Measurements from ENCODE around the gene C1orf167.

Gene C1orf167

DNA sequence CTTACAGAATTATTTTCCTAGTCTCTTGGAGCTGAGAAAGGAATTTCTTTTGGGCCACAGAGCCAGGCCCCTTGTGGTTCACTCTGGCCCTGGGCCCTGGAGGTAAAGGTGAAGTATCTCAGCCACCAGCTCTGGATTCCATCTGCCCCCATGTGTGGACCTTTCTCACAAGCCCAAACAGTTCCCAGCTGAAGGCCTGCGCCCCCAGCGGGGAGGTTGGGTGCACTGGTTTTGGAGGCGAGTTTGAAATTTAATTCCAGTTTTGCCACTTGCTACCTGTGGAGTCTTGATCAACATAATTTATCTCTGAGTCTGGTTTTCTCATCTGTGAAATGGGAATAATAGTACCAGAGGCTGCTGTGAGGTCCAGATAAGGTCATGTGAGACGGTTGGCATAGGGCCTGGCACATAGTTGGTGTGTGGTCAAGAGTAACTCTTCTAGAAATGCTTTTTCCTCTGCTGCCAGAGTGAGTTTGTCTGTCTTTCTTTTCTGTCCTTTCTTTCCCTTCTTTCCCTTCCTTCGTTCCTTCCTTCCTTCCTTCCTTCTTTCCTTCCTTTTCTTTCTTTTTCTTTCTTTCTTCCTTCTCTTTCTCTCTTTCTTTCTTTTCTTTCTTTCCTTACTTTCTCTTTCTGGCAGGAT is 20.0 kb upstream of the C1orf167 start:
- Histone ChIP-seq H2AFZ (ENCODE audit: low read depth, low read length) (no peak overlapping the region), H3K4me3 (ENCODE audit: low read length) (no peak overlapping the region), H3K27me3 (ENCODE audit: insufficient read depth, low read length) (no peaks in the 10 kb centered on the region), H3K4me1 (ENCODE audit: insufficient read depth, low read length) (peaks cover 5% of the 10 kb centered on the region), H3K36me3 (ENCODE audit: insufficient read depth, low read length) (peaks cover 7% of the 10 kb centered on the region), H3K9me3 (ENCODE audit: low read length) (no peaks in the 10 kb centered on the region)

DNA sequence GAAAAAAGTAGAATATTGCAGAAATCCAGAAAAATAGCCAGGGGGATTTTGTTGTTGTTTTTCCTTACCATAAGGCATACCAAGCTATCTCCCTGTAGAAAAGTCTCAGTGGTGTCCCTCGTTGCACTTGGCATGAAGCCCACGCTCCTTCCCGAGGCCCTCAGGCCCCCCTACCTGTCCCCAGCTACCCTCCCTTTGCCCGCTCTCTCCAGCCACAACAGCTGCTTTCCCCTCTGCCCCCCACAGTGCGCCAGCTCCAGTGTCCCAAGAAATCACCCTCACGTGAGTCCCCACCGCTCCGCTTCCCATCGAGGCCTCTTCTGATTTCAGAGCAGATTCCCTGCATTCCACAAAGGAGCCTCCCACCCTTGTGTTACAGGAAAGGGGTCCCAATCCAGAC is 17.7 kb upstream of the C1orf167 start:
- peaks cover 21% of the 10 kb centered on the region for H3K36me3 ChIP-seq (ENCODE audit: insufficient read depth, low read length)
- H3K27me3 ChIP-seq (ENCODE audit: insufficient read depth, low read length), result no peaks in the 10 kb centered on the region
- no peak overlapping the region for H2AFZ ChIP-seq (ENCODE audit: low read depth, low read length)
- H3K4me1 ChIP-seq (ENCODE audit: insufficient read depth, low read length), result no peaks in the 10 kb centered on the region
- no peaks in the 10 kb centered on the region for H3K9me3 ChIP-seq (ENCODE audit: low read length)
- H3K4me3 ChIP-seq (ENCODE audit: low read length), result no peak overlapping the region

DNA sequence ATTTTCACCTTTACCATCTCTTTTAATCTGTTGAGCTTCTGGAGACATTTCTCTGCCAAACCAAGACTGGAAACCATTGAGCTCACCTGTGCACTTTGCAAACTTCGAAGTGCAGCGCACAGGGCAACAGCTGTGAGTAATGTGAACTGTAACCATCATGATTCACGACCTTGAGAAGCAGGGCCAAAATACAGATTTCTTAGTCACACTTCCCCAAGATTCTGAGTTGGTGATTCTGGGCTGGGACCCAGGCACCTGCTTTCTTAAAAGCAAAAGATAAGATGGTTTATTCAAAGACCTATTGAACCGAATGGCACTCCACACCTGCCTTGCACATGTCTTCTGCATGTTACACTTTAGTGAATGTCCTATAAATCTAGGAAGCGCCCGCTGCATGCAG is 15.9 kb upstream of the C1orf167 start:
- Histone ChIP-seq H3K4me1 (ENCODE audit: insufficient read depth, low read length) (no peaks in the 10 kb centered on the region), H2AFZ (ENCODE audit: low read depth, low read length) (no peak overlapping the region), H3K27me3 (ENCODE audit: insufficient read depth, low read length) (no peaks in the 10 kb centered on the region), H3K4me3 (ENCODE audit: low read length) (no peak overlapping the region), H3K9me3 (ENCODE audit: low read length) (no peaks in the 10 kb centered on the region), H3K36me3 (ENCODE audit: insufficient read depth, low read length) (peaks cover 29% of the 10 kb centered on the region)

DNA sequence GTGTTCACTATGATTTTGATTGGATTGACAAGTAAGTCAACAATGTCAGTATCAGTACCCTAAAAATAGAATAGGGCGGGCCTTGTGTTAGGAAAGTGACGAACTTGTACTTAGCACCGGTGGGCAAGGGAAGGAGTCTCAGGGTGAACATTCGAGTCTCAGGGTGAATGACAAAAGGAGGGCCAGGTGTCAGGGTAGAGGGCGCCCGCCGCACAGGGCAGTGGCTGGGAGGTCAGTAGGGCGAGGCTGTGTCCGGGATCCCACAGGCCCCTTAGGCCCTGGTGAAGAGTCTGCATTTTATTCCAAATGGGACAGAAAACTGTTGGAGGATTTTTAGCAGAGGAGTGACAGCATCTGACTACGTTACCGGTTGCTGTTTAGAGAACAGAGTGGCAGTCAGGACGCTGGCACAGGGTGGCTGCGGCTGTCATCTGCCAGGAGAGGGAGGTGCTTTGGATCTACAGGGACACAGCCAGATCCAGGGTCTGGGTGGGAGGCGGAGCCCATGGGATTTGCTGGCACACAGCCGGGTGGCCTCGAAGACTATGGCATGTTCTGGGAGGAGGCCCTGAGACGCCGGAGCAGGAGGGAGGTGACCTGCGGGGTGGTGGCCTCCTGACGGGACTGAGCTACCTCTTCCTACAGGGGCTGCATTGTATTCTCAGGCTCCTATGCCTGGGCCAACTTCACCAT is 15.1 kb upstream of the C1orf167 start:
- Histone ChIP-seq H3K9me3 (ENCODE audit: low read length) (no peaks in the 10 kb centered on the region), H3K36me3 (ENCODE audit: insufficient read depth, low read length) (peaks cover 29% of the 10 kb centered on the region), H3K4me3 (ENCODE audit: low read length) (no peak overlapping the region), H3K27me3 (ENCODE audit: insufficient read depth, low read length) (no peaks in the 10 kb centered on the region), H3K4me1 (ENCODE audit: insufficient read depth, low read length) (peaks cover under 1% of the 10 kb centered on the region), H2AFZ (ENCODE audit: low read depth, low read length) (no peak overlapping the region)

DNA sequence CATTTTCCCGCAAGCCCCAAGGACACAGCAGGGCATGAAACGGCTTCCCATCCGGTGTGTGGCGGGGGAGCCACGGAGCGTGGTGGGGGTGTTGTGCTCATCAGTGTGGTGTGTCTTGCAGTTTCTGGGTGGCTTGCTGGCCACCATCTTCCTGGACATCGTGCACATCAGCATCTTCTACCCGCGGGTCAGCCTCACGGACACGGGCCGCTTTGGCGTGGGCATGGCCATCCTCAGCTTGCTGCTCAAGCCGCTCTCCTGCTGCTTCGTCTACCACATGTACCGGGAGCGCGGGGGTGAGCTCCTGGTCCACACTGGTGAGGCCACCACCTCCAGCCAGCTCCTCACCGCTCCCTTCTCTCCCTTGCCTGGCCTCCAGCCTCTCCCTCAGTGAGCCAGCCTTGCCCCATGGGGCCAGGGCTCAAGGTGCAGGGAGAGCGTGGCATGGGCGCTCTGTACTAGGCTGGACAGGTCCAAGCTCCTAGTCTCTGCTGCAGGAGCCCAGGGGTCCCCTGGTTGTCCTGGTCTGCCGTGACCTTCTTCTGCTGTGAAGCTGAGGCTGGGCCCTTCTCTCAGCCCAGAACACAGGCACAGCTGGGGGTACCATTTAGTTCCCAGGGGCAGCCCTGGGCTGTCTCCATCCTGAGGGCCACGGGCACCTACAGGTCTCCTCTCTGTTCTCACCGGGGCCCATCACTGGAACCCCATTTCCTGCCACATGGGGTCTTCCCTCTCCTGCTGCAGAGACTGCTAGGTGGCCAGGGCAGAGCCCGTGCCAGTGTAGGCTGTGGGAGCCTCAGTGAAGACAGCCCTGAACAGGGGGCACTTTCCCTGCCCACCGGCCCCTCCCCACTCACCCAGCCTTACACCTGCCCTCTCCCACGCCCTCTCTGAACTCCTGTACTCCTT is 13.4 kb upstream of the C1orf167 start:
- H3K4me1 ChIP-seq (ENCODE audit: insufficient read depth, low read length), result peaks cover 8% of the 10 kb centered on the region
- H2AFZ ChIP-seq (ENCODE audit: low read depth, low read length), result no peak overlapping the region
- H3K36me3 ChIP-seq (ENCODE audit: insufficient read depth, low read length), result peaks cover 29% of the 10 kb centered on the region
- H3K4me3 ChIP-seq (ENCODE audit: low read length), result no peak overlapping the region
- H3K27me3 ChIP-seq (ENCODE audit: insufficient read depth, low read length), result no peaks in the 10 kb centered on the region
- no peaks in the 10 kb centered on the region for H3K9me3 ChIP-seq (ENCODE audit: low read length)

DNA sequence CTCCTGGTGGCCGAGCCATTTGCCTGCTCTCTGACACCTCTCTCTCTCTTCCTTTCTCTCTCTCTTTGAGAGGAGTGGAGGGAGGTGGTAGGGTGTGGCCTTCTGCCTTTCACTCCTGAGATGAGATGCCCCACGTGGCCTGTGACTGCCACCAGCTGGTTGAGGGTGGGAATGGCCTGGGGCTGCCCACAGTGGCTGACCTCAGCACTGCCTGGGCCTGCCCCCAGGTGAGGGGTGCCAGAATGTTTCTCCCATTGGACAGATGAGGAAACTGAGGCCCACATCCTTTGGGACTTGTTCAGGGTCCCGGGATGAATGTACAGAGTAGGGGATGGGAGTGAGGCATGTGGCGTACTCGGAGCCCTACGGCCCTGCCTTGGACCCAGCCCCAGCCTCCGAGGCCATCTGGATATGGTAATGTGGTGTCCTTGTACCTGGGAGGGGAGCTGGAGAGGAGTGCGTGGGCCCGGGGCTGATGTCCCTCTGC is 12.7 kb upstream of the C1orf167 start:
- Histone ChIP-seq H3K36me3 (ENCODE audit: insufficient read depth, low read length) (peaks cover 29% of the 10 kb centered on the region), H2AFZ (ENCODE audit: low read depth, low read length) (no peak overlapping the region), H3K27me3 (ENCODE audit: insufficient read depth, low read length) (no peaks in the 10 kb centered on the region), H3K4me3 (ENCODE audit: low read length) (no peak overlapping the region), H3K4me1 (ENCODE audit: insufficient read depth, low read length) (peaks cover 8% of the 10 kb centered on the region), H3K9me3 (ENCODE audit: low read length) (no peaks in the 10 kb centered on the region)

DNA sequence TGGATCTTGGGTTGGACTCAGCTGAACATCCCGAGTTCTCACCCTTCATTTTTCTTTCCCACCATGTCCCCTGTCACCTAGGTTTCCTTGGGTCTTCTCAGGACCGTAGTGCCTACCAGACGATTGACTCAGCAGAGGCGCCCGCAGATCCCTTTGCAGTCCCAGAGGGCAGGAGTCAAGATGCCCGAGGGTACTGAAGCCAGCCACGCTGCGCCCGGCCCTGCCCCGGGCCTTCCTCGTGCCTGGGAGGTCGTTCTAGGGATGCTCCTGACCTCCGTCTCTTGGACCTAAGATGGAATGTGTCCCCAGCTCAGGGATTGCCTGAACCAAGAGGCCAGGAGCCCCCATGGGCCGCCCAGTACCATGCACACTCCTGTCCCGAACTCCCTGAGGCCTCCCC is 12.0 kb upstream of the C1orf167 start:
- Histone ChIP-seq H3K4me1 (ENCODE audit: insufficient read depth, low read length) (peaks cover 8% of the 10 kb centered on the region), H3K9me3 (ENCODE audit: low read length) (no peaks in the 10 kb centered on the region), H2AFZ (ENCODE audit: low read depth, low read length) (no peak overlapping the region), H3K36me3 (ENCODE audit: insufficient read depth, low read length) (peaks cover 29% of the 10 kb centered on the region), H3K27me3 (ENCODE audit: insufficient read depth, low read length) (no peaks in the 10 kb centered on the region), H3K4me3 (ENCODE audit: low read length) (no peak overlapping the region)

DNA sequence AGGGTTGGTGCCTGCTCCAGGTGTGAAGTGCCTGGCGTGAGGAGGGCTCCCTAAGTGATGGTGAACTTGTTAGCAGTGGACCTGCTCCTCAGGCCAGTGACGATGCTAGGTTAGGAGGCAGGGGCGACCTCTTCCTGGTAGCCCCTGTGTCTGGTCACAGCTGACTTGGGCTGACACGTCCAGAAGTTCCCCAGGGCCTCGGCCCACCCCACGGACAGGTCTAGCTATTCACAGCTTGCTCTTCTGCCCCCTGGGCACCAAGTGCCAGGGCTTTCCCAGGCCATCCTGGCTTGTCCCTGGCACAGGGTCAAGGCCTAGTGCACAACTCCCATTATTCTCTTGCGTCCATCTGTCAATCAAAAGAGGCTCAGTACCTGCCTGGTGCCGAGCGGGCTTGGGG is 10.9 kb upstream of the C1orf167 start:
- no peaks in the 10 kb centered on the region for H3K27me3 ChIP-seq (ENCODE audit: insufficient read depth, low read length)
- peaks cover 26% of the 10 kb centered on the region for H3K36me3 ChIP-seq (ENCODE audit: insufficient read depth, low read length)
- H3K9me3 ChIP-seq (ENCODE audit: low read length), result no peaks in the 10 kb centered on the region
- H3K4me1 ChIP-seq (ENCODE audit: insufficient read depth, low read length), result peaks cover 8% of the 10 kb centered on the region
- no peak overlapping the region for H3K4me3 ChIP-seq (ENCODE audit: low read length)
- no peak overlapping the region for H2AFZ ChIP-seq (ENCODE audit: low read depth, low read length)

DNA sequence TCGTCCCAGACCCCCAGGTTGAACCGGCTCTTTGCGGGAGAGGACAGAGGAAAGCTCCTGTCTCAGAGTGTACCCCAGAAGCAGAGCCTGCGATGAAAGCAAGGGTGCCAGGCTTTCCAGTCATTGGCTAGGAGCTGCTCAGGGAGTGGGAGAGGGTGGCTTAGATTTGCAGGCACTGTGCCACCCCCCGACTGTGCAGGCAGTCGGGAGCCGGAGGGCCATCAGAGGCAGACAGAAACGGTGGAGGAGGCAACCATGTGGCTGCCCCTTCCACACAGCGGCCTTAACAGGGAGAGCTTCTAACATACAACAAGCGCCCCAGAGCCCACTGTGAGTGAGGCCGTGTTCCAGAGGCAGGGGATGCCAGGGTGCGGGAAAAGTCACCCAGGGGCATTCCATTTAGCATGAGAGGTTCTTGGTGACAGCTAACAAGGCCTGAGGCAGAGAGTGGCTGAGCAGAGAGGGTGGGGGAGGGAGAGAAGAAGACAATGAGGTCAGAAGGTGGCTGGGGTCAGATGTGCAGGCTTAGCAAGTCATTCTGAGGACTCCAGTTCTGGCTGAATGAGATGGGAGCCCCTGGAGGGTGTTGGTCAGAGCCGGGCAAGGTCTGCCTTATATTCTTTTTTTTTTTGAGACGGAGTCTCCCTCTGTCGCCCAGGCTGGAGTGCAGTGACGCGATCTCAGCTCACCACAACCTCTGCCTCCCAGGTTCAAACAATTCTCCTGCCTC is 9.5 kb upstream of the C1orf167 start:
- Histone ChIP-seq H3K4me1 (ENCODE audit: insufficient read depth, low read length) (peaks cover 8% of the 10 kb centered on the region), H2AFZ (ENCODE audit: low read depth, low read length) (no peak overlapping the region), H3K36me3 (ENCODE audit: insufficient read depth, low read length) (peaks cover 19% of the 10 kb centered on the region), H3K9me3 (ENCODE audit: low read length) (no peaks in the 10 kb centered on the region), H3K4me3 (ENCODE audit: low read length) (no peak overlapping the region), H3K27me3 (ENCODE audit: insufficient read depth, low read length) (no peaks in the 10 kb centered on the region)

DNA sequence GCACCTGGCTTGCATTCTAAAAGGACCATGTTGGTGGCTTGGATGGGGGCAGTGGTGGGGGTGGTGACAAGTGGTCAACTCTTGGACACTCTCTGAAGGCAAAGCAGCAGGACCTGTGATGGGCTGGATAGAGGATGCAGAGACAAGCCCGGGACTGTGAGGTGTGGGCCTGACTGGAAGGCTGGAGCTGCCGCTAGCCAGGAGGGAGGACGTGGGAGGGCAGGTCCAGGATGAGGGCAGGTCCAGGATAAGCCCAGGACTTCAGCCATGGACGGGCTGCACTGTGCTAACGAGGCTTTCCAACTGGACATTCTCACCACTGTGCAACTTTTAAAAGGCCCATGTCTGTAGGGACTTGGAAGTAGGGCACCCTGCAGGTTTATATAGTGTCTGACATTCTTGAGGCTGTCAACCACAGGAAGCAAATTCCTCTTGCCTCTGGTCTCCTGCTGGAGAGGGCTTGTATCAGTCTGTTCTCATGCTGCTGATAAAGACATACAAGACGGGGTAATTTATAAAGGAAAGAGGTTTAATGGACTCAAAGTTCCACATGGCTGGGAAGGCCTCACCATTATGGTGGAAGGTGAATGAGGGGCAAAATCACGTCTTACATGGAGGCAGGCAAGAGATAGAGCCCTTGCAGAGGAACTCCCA is 8.3 kb upstream of the C1orf167 start:
- H3K4me1 ChIP-seq (ENCODE audit: insufficient read depth, low read length), result peaks cover 8% of the 10 kb centered on the region
- no peaks in the 10 kb centered on the region for H3K9me3 ChIP-seq (ENCODE audit: low read length)
- H3K4me3 ChIP-seq (ENCODE audit: low read length), result no peak overlapping the region
- H2AFZ ChIP-seq (ENCODE audit: low read depth, low read length), result no peak overlapping the region
- H3K36me3 ChIP-seq (ENCODE audit: insufficient read depth, low read length), result peaks cover 14% of the 10 kb centered on the region
- H3K27me3 ChIP-seq (ENCODE audit: insufficient read depth, low read length), result no peaks in the 10 kb centered on the region

DNA sequence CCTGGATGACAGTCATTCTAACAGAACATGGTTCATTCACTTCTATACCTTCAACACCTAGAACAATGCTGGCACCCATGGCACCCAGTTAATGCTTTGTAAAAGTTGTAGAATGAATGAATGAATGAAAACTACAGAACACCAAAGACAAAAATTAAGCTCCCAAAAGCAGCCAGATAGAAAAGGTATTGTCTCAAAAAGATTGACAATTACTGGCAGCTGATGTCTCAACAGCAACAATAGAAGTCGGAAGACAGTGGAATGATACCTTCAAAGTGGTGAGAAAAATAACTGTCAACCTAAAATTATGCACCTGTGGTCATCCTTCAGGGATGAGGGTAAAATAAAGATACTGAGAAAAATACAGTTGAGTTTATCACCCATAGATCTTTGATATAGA is 4.9 kb upstream of the C1orf167 start:
- Histone ChIP-seq H3K27me3 (ENCODE audit: insufficient read depth, low read length) (peaks cover 14% of the 10 kb centered on the region), H2AFZ (ENCODE audit: low read depth, low read length) (no peak overlapping the region), H3K9me3 (ENCODE audit: low read length) (no peaks in the 10 kb centered on the region), H3K36me3 (ENCODE audit: insufficient read depth, low read length) (no peaks in the 10 kb centered on the region), H3K4me3 (ENCODE audit: low read length) (no peak overlapping the region), H3K4me1 (ENCODE audit: insufficient read depth, low read length) (peaks cover 6% of the 10 kb centered on the region)

DNA sequence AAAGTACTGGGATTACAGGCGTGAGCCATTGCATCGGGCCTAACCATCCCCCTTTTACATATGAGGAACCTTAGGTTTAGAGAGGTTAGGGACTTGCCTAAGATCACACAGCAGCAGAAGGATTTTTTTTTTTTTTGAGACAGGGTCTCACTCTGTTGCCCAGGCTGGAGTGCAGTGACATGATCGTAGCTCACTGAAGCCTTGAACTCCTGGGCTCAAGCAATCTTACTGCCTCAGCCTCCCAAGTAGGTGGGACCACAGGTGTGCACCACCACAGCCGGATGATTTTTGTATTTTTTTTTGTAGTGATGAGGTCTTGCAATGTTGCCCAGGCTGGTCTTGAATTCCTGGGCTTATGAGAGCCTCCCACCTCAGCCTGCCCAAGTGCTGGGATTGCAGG is 2.2 kb upstream of the C1orf167 start:
- Histone ChIP-seq H3K9me3 (ENCODE audit: low read length) (no peaks in the 10 kb centered on the region), H3K36me3 (ENCODE audit: insufficient read depth, low read length) (no peaks in the 10 kb centered on the region), H3K4me1 (ENCODE audit: insufficient read depth, low read length) (no peaks in the 10 kb centered on the region), H3K4me3 (ENCODE audit: low read length) (no peak overlapping the region), H3K27me3 (ENCODE audit: insufficient read depth, low read length) (peaks cover 30% of the 10 kb centered on the region), H2AFZ (ENCODE audit: low read depth, low read length) (no peak overlapping the region)
